ENCODE data around the gene TMEM126A. TPM values are rescaled to one million over a fixed set of nuclear protein-coding genes. Genes with fewer than 3 reads are reported as not detected.

Gene TMEM126A
- polyA plus RNA-seq, 4 donors: 40.0 to 59.4 (median 51.5) TPM

DNA sequence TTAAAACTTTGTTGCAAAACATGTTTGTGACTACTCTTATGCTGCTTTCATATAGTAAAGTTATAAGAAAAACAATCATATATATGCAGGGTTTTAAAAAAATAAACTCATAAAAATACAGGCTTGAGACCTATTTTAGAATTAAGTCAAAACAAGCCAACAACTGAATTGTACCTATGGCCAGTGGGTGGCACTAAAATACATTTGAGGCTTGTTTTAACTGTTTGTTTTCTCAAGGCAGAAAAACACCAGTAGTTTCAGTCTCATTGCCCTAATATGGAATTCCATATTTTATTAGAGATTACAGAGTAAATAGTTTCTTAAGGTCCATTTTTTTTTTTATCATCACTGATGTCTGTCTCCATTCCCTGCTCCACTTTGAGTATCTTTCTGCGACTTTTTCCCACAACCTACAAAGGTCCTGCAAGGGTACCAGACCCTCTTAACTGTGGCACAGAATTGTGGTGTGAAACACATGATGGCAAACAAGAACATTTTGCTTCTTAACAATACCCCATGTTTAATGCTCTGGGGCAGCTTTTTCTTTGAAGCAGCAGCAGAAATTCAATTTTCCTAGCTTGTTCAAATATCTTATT is 46.7 kb downstream of the TMEM126A start:
- peak; percentile 45 to 46 for DNase-seq
- 96 to 100% (median 98%) methylated on average over 1 of the region's 1 CpG for WGBS, 3 donors
- peak; percentile 67 for FAIRE-seq
- peaks cover 0 to 5% (median 2%) of the 10 kb centered on the region in 3 donors for H3K36me3 ChIP-seq (ENCODE audit: control insufficient read depth in 3 of 3, insufficient read depth in 2 of 3, low read depth in 1 of 3, low read length in 3 of 3)
- peaks cover 0 to 2% (median 0%) of the 10 kb centered on the region in 3 donors for H3K4me1 ChIP-seq (ENCODE audit: control insufficient read depth in 3 of 3, insufficient read depth in 2 of 3, low read depth in 1 of 3, low read length in 2 of 3)
- H3K9me3 ChIP-seq (ENCODE audit: control insufficient read depth in 2 of 2, insufficient read depth in 1 of 2, low read depth in 1 of 2, low read length in 1 of 2): no peaks in the 10 kb centered on the region
- no peak overlapping the region for H3K4me3 ChIP-seq (ENCODE audit: low read depth in 1 of 3, low read length in 3 of 3)
- H3K27me3 ChIP-seq (ENCODE audit: control insufficient read depth in 3 of 3, insufficient read depth in 3 of 3, low read length in 3 of 3): no peaks in the 10 kb centered on the region
- H3K27ac ChIP-seq (ENCODE audit: low read depth in 1 of 3, low read length in 2 of 3): no peak overlapping the region

DNA sequence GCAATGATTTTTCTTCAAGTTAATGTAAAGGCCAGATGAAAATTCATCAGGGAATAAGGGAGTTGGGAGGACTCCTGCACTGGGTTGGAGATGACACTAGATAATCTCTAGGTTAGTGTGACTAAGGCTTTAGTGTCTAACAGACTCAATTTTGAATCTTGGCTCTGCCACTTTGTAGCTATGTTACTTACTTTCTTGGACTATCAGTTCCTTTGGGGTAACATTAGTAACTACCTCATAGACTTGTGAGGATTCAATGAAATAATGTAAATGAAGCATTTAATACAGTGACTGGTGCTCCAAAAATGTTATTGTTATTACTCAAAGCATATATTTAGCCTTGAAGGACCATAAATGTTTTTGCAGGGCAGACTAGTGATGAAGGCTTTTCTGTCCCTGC is 47.8 kb downstream of the TMEM126A start:
- H3K36me3 ChIP-seq (ENCODE audit: control insufficient read depth in 3 of 3, insufficient read depth in 2 of 3, low read depth in 1 of 3, low read length in 3 of 3): peaks cover 0 to 5% (median 2%) of the 10 kb centered on the region in 3 donors
- peaks cover 0 to 10% (median 3%) of the 10 kb centered on the region in 3 donors for H3K4me1 ChIP-seq (ENCODE audit: control insufficient read depth in 3 of 3, insufficient read depth in 2 of 3, low read depth in 1 of 3, low read length in 2 of 3)
- H3K9me3 ChIP-seq (ENCODE audit: control insufficient read depth in 2 of 2, insufficient read depth in 1 of 2, low read depth in 1 of 2, low read length in 1 of 2): no peaks in the 10 kb centered on the region
- FAIRE-seq (no peak), DNase-seq (no peak)
- no peak overlapping the region for H3K27ac ChIP-seq (ENCODE audit: low read depth in 1 of 3, low read length in 2 of 3)
- no peaks in the 10 kb centered on the region for H3K27me3 ChIP-seq (ENCODE audit: control insufficient read depth in 3 of 3, insufficient read depth in 3 of 3, low read length in 3 of 3)
- no peak overlapping the region for H3K4me3 ChIP-seq (ENCODE audit: low read depth in 1 of 3, low read length in 3 of 3)

DNA sequence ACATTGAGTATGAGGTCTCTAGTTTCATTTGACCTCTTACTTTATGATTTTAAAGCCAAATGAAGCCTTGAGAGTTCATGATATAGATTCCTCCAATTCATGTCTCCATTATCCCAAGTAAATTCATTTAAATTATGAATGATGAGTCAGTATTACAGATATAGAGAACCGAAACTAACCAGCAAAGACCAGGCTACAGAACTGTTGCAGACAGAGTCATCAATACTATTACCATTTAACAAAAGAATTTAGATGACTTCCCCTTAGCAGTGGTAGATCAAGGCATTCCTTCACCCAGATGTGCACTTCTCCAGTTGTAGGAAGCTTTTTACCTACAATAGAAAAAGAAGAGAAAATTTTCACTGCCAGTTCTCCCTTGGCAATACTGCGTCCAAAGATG is 50.0 kb downstream of the TMEM126A start:
- Histone ChIP-seq H3K4me3 (ENCODE audit: low read depth in 1 of 3, low read length in 3 of 3) (no peak overlapping the region), H3K36me3 (ENCODE audit: control insufficient read depth in 3 of 3, insufficient read depth in 2 of 3, low read depth in 1 of 3, low read length in 3 of 3) (peaks cover 0 to 5% (median 2%) of the 10 kb centered on the region in 3 donors), H3K27me3 (ENCODE audit: control insufficient read depth in 3 of 3, insufficient read depth in 3 of 3, low read length in 3 of 3) (no peaks in the 10 kb centered on the region), H3K4me1 (ENCODE audit: control insufficient read depth in 3 of 3, insufficient read depth in 2 of 3, low read depth in 1 of 3, low read length in 2 of 3) (peaks cover 0 to 11% (median 4%) of the 10 kb centered on the region in 3 donors), H3K27ac (ENCODE audit: low read depth in 1 of 3, low read length in 2 of 3) (no peak overlapping the region), H3K9me3 (ENCODE audit: control insufficient read depth in 2 of 2, insufficient read depth in 1 of 2, low read depth in 1 of 2, low read length in 1 of 2) (no peaks in the 10 kb centered on the region)
- no peak for FAIRE-seq
- DNase-seq: no peak
- 86 to 97% (median 96%) methylated on average over 2 of the region's 2 CpGs for WGBS, 3 donors

DNA sequence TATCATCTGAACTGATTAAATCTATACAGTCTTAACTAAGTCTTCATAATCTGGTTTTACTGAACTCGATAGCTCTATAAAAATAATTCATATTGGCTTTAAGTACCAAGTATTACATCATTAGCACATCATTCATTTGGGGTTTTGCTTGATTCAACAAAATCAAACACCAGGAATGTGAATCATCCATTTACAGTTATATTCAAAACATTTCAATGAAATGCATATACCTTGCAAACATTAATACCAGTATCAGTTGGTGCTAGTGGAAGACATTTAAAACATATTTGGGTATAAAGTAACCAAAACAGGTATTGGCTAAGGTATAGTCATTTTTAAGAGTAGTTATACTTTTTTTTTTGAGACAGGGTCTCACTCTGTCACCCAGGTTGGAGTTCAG is 50.4 kb downstream of the TMEM126A start:
- H3K4me1 ChIP-seq (ENCODE audit: control insufficient read depth in 3 of 3, insufficient read depth in 2 of 3, low read depth in 1 of 3, low read length in 2 of 3): peaks cover 0 to 11% (median 4%) of the 10 kb centered on the region in 3 donors
- DNase-seq: no peak
- H3K4me3 ChIP-seq (ENCODE audit: low read depth in 1 of 3, low read length in 3 of 3): no peak overlapping the region
- H3K27me3 ChIP-seq (ENCODE audit: control insufficient read depth in 3 of 3, insufficient read depth in 3 of 3, low read length in 3 of 3): no peaks in the 10 kb centered on the region
- 81 to 91% (median 90%) methylated on average over 1 of the region's 1 CpG for WGBS, 3 donors
- H3K9me3 ChIP-seq (ENCODE audit: control insufficient read depth in 2 of 2, insufficient read depth in 1 of 2, low read depth in 1 of 2, low read length in 1 of 2): no peaks in the 10 kb centered on the region
- peaks cover 0 to 5% (median 2%) of the 10 kb centered on the region in 3 donors for H3K36me3 ChIP-seq (ENCODE audit: control insufficient read depth in 3 of 3, insufficient read depth in 2 of 3, low read depth in 1 of 3, low read length in 3 of 3)
- no peak overlapping the region for H3K27ac ChIP-seq (ENCODE audit: low read depth in 1 of 3, low read length in 2 of 3)
- no peak for FAIRE-seq

DNA sequence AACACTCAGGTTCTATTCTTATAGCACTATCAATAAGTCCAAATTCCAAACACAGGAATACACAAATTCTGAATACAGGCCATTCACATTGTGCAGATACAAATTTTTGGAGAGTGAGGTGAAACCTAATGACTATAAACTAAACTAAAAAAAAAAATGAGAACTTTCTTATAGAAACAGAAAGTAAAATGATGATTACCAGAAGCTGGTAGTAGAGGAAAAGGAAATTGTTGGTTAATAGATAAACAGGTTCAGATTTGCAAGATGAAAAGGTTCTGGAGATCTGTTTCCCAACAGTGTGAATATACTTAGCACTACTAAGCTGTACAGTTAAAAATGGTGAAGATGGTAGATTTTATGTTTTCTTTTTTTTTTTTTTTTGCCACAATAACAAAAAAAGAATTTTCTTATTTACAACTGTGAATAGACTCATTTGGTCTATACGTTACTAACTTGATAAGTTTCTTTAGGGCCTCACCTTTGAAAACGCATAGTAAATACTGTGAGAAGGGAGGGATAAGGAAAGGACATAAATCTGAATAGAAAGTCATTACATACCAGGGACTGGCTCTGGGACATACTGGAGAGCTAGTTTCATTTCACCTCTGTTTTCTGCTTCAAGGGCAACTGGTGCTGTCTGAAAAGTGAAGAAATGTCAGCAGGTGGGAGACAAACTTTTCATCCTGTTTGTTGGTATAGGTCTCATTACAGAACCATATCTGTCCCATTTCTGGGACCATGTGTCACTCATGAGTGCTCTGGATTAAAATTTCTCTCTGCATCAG is 52.4 kb downstream of the TMEM126A start:
- H3K27ac ChIP-seq (ENCODE audit: low read depth in 1 of 3, low read length in 2 of 3): peak overlapping the region; percentile 32 to 52 (median 37)
- peaks cover 0 to 11% (median 4%) of the 10 kb centered on the region in 3 donors for H3K4me1 ChIP-seq (ENCODE audit: control insufficient read depth in 3 of 3, insufficient read depth in 2 of 3, low read depth in 1 of 3, low read length in 2 of 3)
- H3K36me3 ChIP-seq (ENCODE audit: control insufficient read depth in 3 of 3, insufficient read depth in 2 of 3, low read depth in 1 of 3, low read length in 3 of 3): peaks cover 0 to 5% (median 0%) of the 10 kb centered on the region in 3 donors
- no peaks in the 10 kb centered on the region for H3K9me3 ChIP-seq (ENCODE audit: control insufficient read depth in 2 of 2, insufficient read depth in 1 of 2, low read depth in 1 of 2, low read length in 1 of 2)
- DNase-seq (peak; percentile 27 to 41), FAIRE-seq (no peak)
- WGBS, 3 donors: 11 to 51% (median 23%) methylated on average over 2 of the region's 2 CpGs
- H3K27me3 ChIP-seq (ENCODE audit: control insufficient read depth in 3 of 3, insufficient read depth in 3 of 3, low read length in 3 of 3): no peaks in the 10 kb centered on the region
- H3K4me3 ChIP-seq (ENCODE audit: low read depth in 1 of 3, low read length in 3 of 3): no peak overlapping the region

DNA sequence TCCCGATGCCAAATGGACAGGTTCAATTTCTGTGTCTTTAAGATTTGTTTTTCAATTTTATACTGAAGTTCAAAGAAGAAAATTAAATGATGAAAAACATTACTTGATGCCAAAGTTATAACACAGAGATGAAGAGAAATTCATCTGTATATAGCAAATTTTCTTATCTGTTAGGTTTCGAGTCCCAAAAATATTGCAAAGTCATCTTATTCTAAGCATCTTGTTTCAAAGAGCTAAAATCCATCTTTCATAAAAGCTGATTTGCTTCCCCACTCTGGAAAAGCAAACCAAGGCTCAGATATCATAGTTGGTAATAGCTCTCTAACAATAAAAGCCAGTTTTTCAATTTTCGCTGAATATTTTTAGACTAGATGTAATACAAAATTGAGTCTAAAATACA is 57.2 kb downstream of the TMEM126A start:
- 95 to 99% (median 97%) methylated on average over 3 of the region's 3 CpGs for WGBS, 3 donors
- FAIRE-seq: no peak
- peaks cover 0 to 5% (median 4%) of the 10 kb centered on the region in 3 donors for H3K4me1 ChIP-seq (ENCODE audit: control insufficient read depth in 3 of 3, insufficient read depth in 2 of 3, low read depth in 1 of 3, low read length in 2 of 3)
- no peaks in the 10 kb centered on the region for H3K36me3 ChIP-seq (ENCODE audit: control insufficient read depth in 3 of 3, insufficient read depth in 2 of 3, low read depth in 1 of 3, low read length in 3 of 3)
- no peaks in the 10 kb centered on the region for H3K9me3 ChIP-seq (ENCODE audit: control insufficient read depth in 2 of 2, insufficient read depth in 1 of 2, low read depth in 1 of 2, low read length in 1 of 2)
- no peak overlapping the region for H3K4me3 ChIP-seq (ENCODE audit: low read depth in 1 of 3, low read length in 3 of 3)
- no peaks in the 10 kb centered on the region for H3K27me3 ChIP-seq (ENCODE audit: control insufficient read depth in 3 of 3, insufficient read depth in 3 of 3, low read length in 3 of 3)
- no peak overlapping the region for H3K27ac ChIP-seq (ENCODE audit: low read depth in 1 of 3, low read length in 2 of 3)
- DNase-seq: no peak

DNA sequence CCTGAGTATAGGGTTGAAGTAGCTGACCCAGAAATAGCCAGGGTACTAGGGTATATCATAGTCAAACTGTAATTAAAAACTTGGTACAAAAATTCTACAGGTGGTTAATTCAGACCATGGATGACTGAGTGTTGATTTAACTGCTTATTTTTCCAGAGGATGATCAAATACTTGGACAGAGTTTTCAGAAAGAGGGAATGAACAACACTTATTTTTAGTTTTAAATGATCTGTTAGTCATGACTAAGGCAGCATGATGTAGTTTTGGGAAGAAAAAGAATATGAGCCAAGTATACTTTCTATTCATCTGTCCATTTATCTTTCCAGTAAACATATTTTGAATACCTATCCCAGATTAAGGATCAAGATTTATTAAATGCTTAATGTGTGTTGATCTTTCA is 58.0 kb downstream of the TMEM126A start:
- FAIRE-seq (no peak), DNase-seq (no peak)
- Histone ChIP-seq H3K27ac (ENCODE audit: low read depth in 1 of 3, low read length in 2 of 3) (no peak overlapping the region), H3K27me3 (ENCODE audit: control insufficient read depth in 3 of 3, insufficient read depth in 3 of 3, low read length in 3 of 3) (no peaks in the 10 kb centered on the region), H3K4me1 (ENCODE audit: control insufficient read depth in 3 of 3, insufficient read depth in 2 of 3, low read depth in 1 of 3, low read length in 2 of 3) (no peaks in the 10 kb centered on the region), H3K36me3 (ENCODE audit: control insufficient read depth in 3 of 3, insufficient read depth in 2 of 3, low read depth in 1 of 3, low read length in 3 of 3) (no peaks in the 10 kb centered on the region), H3K4me3 (ENCODE audit: low read depth in 1 of 3, low read length in 3 of 3) (no peak overlapping the region), H3K9me3 (ENCODE audit: control insufficient read depth in 2 of 2, insufficient read depth in 1 of 2, low read depth in 1 of 2, low read length in 1 of 2) (no peaks in the 10 kb centered on the region)

Data from small intestine (tissue), 7 donors.